T-helper 17 cell (primary cell): ENCODE measurements around the gene FUBP1. TPM values are rescaled to one million over a fixed set of nuclear protein-coding genes. Genes with fewer than 3 reads are reported as not detected.
"Not testable (repeated sequence)": the region's sequence is repeated elsewhere in the genome, so short reads cannot be mapped to it uniquely, and the experiment has no call there.

Experiments used
- ATAC-seq: fragments of 150-1000 bp; cut with Tn5 transposase; 2 replicates; pipeline ENCODE4 v1.10.0; 2021; ENCODE audit warnings: mild to moderate bottlenecking, moderate library complexity
- DNase-seq, 3 donors: peaks; one replicate each; pipeline versions ENCODE4 v3.0.0 to v3.0.0-alpha.2; 2020 to 2021
- H3K9me3 ChIP-seq: one replicate; pipeline ENCODE4 v1.7.0; 2013; ENCODE audit warnings: low read length, mild to moderate bottlenecking; ENCODE audit not compliant: control insufficient read depth, poor library complexity, severe bottlenecking
- H3K27ac Mint-ChIP-seq: one replicate; pipeline ENCODE4 v1.8.0; 2022; ENCODE audit warnings: mild to moderate bottlenecking, moderate library complexity, mixed read lengths
- H3K27me3 Mint-ChIP-seq: one replicate; pipeline ENCODE4 v1.8.0; 2022; ENCODE audit warnings: mixed read lengths
- H3K36me3 Mint-ChIP-seq: one replicate; pipeline ENCODE4 v1.8.0; 2022; ENCODE audit warnings: low read depth, mixed read lengths
- H3K4me1 Mint-ChIP-seq: one replicate; pipeline ENCODE4 v1.8.0; 2022; ENCODE audit warnings: mild to moderate bottlenecking, mixed read lengths
- H3K4me3 Mint-ChIP-seq: one replicate; pipeline ENCODE4 v1.8.0; 2022; ENCODE audit warnings: mild to moderate bottlenecking, moderate library complexity, mixed read lengths
- total RNA-seq, 4 donors: library from RNA in 2 of 4; stranded (reverse) in 2 of 4; gene quantifications; one replicate each; pipeline ENCODE4 v1.2.3 and lab custom pipeline; 2022 to 2026

The FUBP1 gene
- total RNA-seq (100 to 1,000 TPM; 227 to 253 TPM), total RNA-seq (lab: John Stamatoyannopoulos, UW) (258 to 376 reads per million in 2 donors)

GRCh38 chr1:77978969-77979876 is at the start of gene FUBP1:
FUBP1 (minus strand) TSS chr1:77979072; CDS start chr1:77979004, 68 bp downstream.
- peaks cover 28% of the 10 kb centered on the region for H3K4me1 Mint-ChIP-seq
- no peaks in the 10 kb centered on the region for H3K9me3 ChIP-seq
- no peak within 1 kb of the TSS for H3K27ac Mint-ChIP-seq
- H3K27me3 Mint-ChIP-seq, result no peaks in the 10 kb centered on the region
- DNase-seq, result peak; percentile 76 to 92 (median 89)
- no peak within 1 kb of the TSS for H3K4me3 Mint-ChIP-seq
- peak; percentile 80 for ATAC-seq
- peaks cover 2% of the 10 kb centered on the region for H3K36me3 Mint-ChIP-seq

- not testable (repeated sequence) for H3K4me3 Mint-ChIP-seq, H3K27me3 Mint-ChIP-seq, H3K4me1 Mint-ChIP-seq, H3K27ac Mint-ChIP-seq, H3K9me3 ChIP-seq, H3K36me3 Mint-ChIP-seq, DNase-seq, ATAC-seq
These were observed 42.3 kb upstream of the FUBP1 start for GRCh38 chr1:78021134-78021533.

- H3K4me3 Mint-ChIP-seq, result no peak overlapping the region
- H3K4me1 Mint-ChIP-seq, result peaks cover 2% of the 10 kb centered on the region
- no peaks in the 10 kb centered on the region for H3K27me3 Mint-ChIP-seq
- no peak for DNase-seq
- H3K9me3 ChIP-seq, result no peaks in the 10 kb centered on the region
- no peak for ATAC-seq
- H3K27ac Mint-ChIP-seq, result no peak overlapping the region
- peaks cover 5% of the 10 kb centered on the region for H3K36me3 Mint-ChIP-seq
These were observed 40.2 kb upstream of the FUBP1 start for GRCh38 chr1:78019024-78019423.

- peaks cover 4% of the 10 kb centered on the region for H3K4me1 Mint-ChIP-seq
- H3K36me3 Mint-ChIP-seq, result peaks cover 8% of the 10 kb centered on the region
- H3K4me3 Mint-ChIP-seq, result no peak overlapping the region
- ATAC-seq, result no peak
- no peaks in the 10 kb centered on the region for H3K9me3 ChIP-seq
- no peak overlapping the region for H3K27ac Mint-ChIP-seq
- DNase-seq, result no peak
- H3K27me3 Mint-ChIP-seq, result no peaks in the 10 kb centered on the region
These were observed 36.3 kb upstream of the FUBP1 start for GRCh38 chr1:78015148-78015547.

GRCh38 chr1:78011050-78011449 is 32.2 kb upstream of the FUBP1 start:
- ATAC-seq, result no peak
- H3K4me1 Mint-ChIP-seq, result peaks cover 9% of the 10 kb centered on the region
- H3K36me3 Mint-ChIP-seq, result peaks cover 5% of the 10 kb centered on the region

GRCh38 chr1:78009836-78010235 is 31.0 kb upstream of the FUBP1 start:
- DNase-seq, result no peak
- Mint-ChIP-seq H3K4me3 (no peak overlapping the region), H3K4me1 (peaks cover 13% of the 10 kb centered on the region), H3K36me3 (peaks cover 4% of the 10 kb centered on the region), H3K27ac (no peak overlapping the region), H3K27me3 (no peaks in the 10 kb centered on the region)
- ATAC-seq, result no peak
- H3K9me3 ChIP-seq, result no peaks in the 10 kb centered on the region

More at GRCh38 chr1:78011050-78011449, 32.2 kb upstream of the FUBP1 start:
- Mint-ChIP-seq H3K4me3 (peak overlapping the region; percentile 25), H3K27me3 (no peaks in the 10 kb centered on the region), H3K27ac (no peak overlapping the region)
- H3K9me3 ChIP-seq, result no peaks in the 10 kb centered on the region
- DNase-seq, result no peak

- peaks cover 3% of the 10 kb centered on the region for H3K36me3 Mint-ChIP-seq
- no peak overlapping the region for H3K4me3 Mint-ChIP-seq
These were observed 30.4 kb upstream of the FUBP1 start for GRCh38 chr1:78009276-78009675.

GRCh38 chr1:78007677-78008341 is 28.9 kb upstream of the FUBP1 start:
- peaks cover 19% of the 10 kb centered on the region for H3K4me1 Mint-ChIP-seq
- no peak for ATAC-seq
- no peaks in the 10 kb centered on the region for H3K27me3 Mint-ChIP-seq
- H3K4me3 Mint-ChIP-seq, result no peak overlapping the region
- no peaks in the 10 kb centered on the region for H3K9me3 ChIP-seq
- H3K27ac Mint-ChIP-seq, result peak overlapping the region; percentile 32
- DNase-seq, result no peak
- H3K36me3 Mint-ChIP-seq, result no peaks in the 10 kb centered on the region

More at GRCh38 chr1:78009276-78009675, 30.4 kb upstream of the FUBP1 start:
- H3K9me3 ChIP-seq, result no peaks in the 10 kb centered on the region
- Mint-ChIP-seq H3K27ac (no peak overlapping the region), H3K4me1 (peaks cover 19% of the 10 kb centered on the region), H3K27me3 (no peaks in the 10 kb centered on the region)
- DNase-seq (no peak), ATAC-seq (no peak)

GRCh38 chr1:78006521-78006920 is 27.6 kb upstream of the FUBP1 start:
- ATAC-seq (no peak), DNase-seq (no peak)
- H3K36me3 Mint-ChIP-seq, result no peaks in the 10 kb centered on the region
- H3K4me3 Mint-ChIP-seq, result no peak overlapping the region
- peaks cover 22% of the 10 kb centered on the region for H3K4me1 Mint-ChIP-seq
- peak overlapping the region; percentile 100 for H3K27ac Mint-ChIP-seq
- no peaks in the 10 kb centered on the region for H3K27me3 Mint-ChIP-seq
- no peaks in the 10 kb centered on the region for H3K9me3 ChIP-seq

GRCh38 chr1:78005755-78006154 is 26.9 kb upstream of the FUBP1 start:
- Mint-ChIP-seq H3K4me3 (peak overlapping the region; percentile 98), H3K36me3 (no peaks in the 10 kb centered on the region), H3K4me1 (peaks cover 20% of the 10 kb centered on the region), H3K27ac (peak overlapping the region; percentile 100), H3K27me3 (no peaks in the 10 kb centered on the region)
- DNase-seq (no peak), ATAC-seq (no peak)
- no peaks in the 10 kb centered on the region for H3K9me3 ChIP-seq

- H3K9me3 ChIP-seq, result no peaks in the 10 kb centered on the region
- ATAC-seq (no peak), DNase-seq (no peak)
- Mint-ChIP-seq H3K4me3 (peak overlapping the region; percentile 98), H3K4me1 (peaks cover 20% of the 10 kb centered on the region), H3K36me3 (no peaks in the 10 kb centered on the region), H3K27me3 (no peaks in the 10 kb centered on the region), H3K27ac (peak overlapping the region; percentile 100)
These were observed 26.5 kb upstream of the FUBP1 start for GRCh38 chr1:78005448-78005722.

GRCh38 chr1:78004719-78005447 is 26.0 kb upstream of the FUBP1 start, which contains the start of gene DNAJB4:
DNAJB4 (plus strand) TSS chr1:78004939; CDS start chr1:78005111, 172 bp downstream.
- peak within 1 kb of the TSS; percentile 100 for H3K27ac Mint-ChIP-seq
- peaks cover 20% of the 10 kb centered on the region for H3K4me1 Mint-ChIP-seq
- H3K4me3 Mint-ChIP-seq, result peak within 1 kb of the TSS; percentile 98
- no peaks in the 10 kb centered on the region for H3K36me3 Mint-ChIP-seq
- no peaks in the 10 kb centered on the region for H3K27me3 Mint-ChIP-seq
- no peaks in the 10 kb centered on the region for H3K9me3 ChIP-seq
- peak; percentile 19 to 33 (median 32) for DNase-seq
- peak; percentile 99 for ATAC-seq
